Transverse colon (tissue), 4 donors: ENCODE measurements around the gene PTH1R. TPM values are rescaled to one million over a fixed set of nuclear protein-coding genes. Genes with fewer than 3 reads are reported as not detected.

Experiments used
- DNase-seq: peaks from one replicate; pipeline ENCODE4 v3.0.0-alpha.2; 2019
- H3K27ac ChIP-seq, 4 donors: fragments of 200-600 bp; sonication (generic); 2 replicates each; pipeline ENCODE4 v1.5.1; 2016 to 2018; ENCODE audit warnings: inconsistent platforms in 4 of 4
- H3K27me3 ChIP-seq: fragments of 200-600 bp; sonication (generic); 2 replicates; pipeline ENCODE4 v1.5.1; 2017; ENCODE audit warnings: inconsistent platforms
- H3K36me3 ChIP-seq, 4 donors: fragments of 200-600 bp; sonication (generic); 2 replicates each; pipeline ENCODE4 v1.5.1; 2017 to 2019; ENCODE audit warnings: inconsistent platforms in 4 of 4
- H3K4me1 ChIP-seq, 4 donors: fragments of 200-600 bp; sonication (generic); 2 replicates each; pipeline ENCODE4 v1.5.1; 2017 to 2020; ENCODE audit warnings: inconsistent platforms in 4 of 4
- H3K4me3 ChIP-seq, 4 donors: fragments of 200-600 bp; sonication (generic); 1 replicate in 1 of 4; 2 replicates in 3 of 4; pipeline versions ENCODE4 v1.5.1 to v1.6.1; 2017 to 2019; ENCODE audit warnings: inconsistent platforms in 4 of 4
- H3K9me3 ChIP-seq, 2 donors: fragments of 200-600 bp; sonication (generic); 2 replicates each; pipeline ENCODE4 v1.5.1; 2017 to 2019; ENCODE audit warnings: inconsistent platforms in 2 of 2
- EP300 ChIP-seq: sonication (generic); formaldehyde crosslinking; IDR thresholded peaks from one replicate; pipeline ENCODE4 v1.6.1; 2017; ENCODE audit warnings: antibody characterized with exemption, low read depth
- POLR2A ChIP-seq: fragments of 450-650 bp; IDR thresholded peaks from one replicate; pipeline ENCODE4 v1.6.1; 2016; ENCODE audit warnings: antibody characterized with exemption, mild to moderate bottlenecking, moderate library complexity
- POLR2AphosphoS5 ChIP-seq, 3 donors: sonication (generic); formaldehyde crosslinking; IDR thresholded peaks; one replicate each; pipeline ENCODE4 v1.6.1; 2016; ENCODE audit warnings: antibody characterized with exemption in 3 of 3
- WGBS, 2 donors: methylation state at CpG; one replicate each; pipeline ENCODE4 v1.1.5; 2018; ENCODE audit warnings: low coverage in 1 of 2; 5-methylcytosine and 5-hydroxymethylcytosine counted together
- in situ Hi-C, 4 donors: fragments of 200-750 bp; cut with MboI; loops; one replicate each; pipeline versions ENCODE4 v1.15.0 to v1.15.1; 2017; ENCODE audit warnings: low sequenced_read_pairs in 3 of 4, low pct_ligation_motif_present in 1 of 4, low pct_unique_long_range_greater_than_20kb in 1 of 4
- intact Hi-C: fragments of 100-400 bp; cut with DNase I; formaldehyde crosslinking; loops from one replicate; pipeline ENCODE4 v1.15.1; 2023; ENCODE audit warnings: low total_unique reads
- total RNA-seq, 4 donors: library from RNA; depleted of rRNA; stranded (reverse); fragments of >200 nt; gene quantifications; one replicate each; pipeline ENCODE4 v1.1.0, GENCODE V29; 2016
- TF ChIP-seq, protein P1 (sequence below), 5 experiments: fragments of 200-600 bp in 3 of 5; fragments of 450-650 bp in 2 of 5; sonication (generic) in 3 of 5; IDR thresholded peaks; 1 replicate in 2 of 5; 2 replicates in 3 of 5; pipeline ENCODE4 v1.5.1; 2016 to 2017; ENCODE audit warnings: antibody characterized with exemption in 5 of 5, inconsistent platforms in 3 of 5, mild to moderate bottlenecking in 2 of 5, moderate library complexity in 1 of 5

Gene PTH1R
- total RNA-seq, 4 donors from 2014 or later: 0.60 to 2.5 (median 1.4) TPM; not detected in 1

DNA sequence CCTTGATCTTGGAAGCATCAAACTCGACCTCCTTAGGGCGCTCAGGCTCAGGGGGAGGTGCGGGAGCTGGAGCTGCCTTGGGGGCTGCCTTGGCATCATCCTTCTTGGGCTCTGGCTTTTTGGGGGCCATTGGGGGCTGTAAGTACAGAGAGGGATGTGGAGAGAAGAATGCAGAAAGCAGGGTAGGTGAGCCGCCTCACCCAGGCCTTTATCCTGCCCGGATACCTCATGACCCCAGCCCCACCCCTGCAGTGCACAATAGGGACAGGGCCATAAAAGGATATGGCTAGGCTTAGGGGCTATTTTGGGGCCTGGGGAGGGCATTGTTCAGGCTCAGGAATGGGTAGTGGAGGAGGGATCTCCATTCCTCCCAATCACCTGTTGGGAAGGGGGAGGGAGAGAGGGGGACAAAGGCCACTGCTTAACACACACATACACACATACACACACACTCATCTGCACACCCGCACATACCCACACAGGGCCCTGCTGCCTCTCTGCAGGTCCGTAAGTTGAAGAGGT, 14.2 kb upstream of the PTH1R start, which contains the start of gene MYL3:
TSS of gene MYL3 (minus strand) at position 184 of the 522 bp plus-strand sequence. CDS start at position 130, 54 bp downstream.
- intact Hi-C loops (loop anchor here (10.0 kb wide), 1 partner anchor 159 kb away; the partner anchor contains the start of gene TMIE), in situ Hi-C loops (loop anchor here in 3 of 4 donors (25.0 kb wide), 3 partner anchors 151 to 499 kb away; partner anchors contain the start of genes PRSS50 (in 1 of the 3) and TMIE (in 1 of the 3))
- Histone ChIP-seq H3K4me3 (no peak within 1 kb of the TSS), H3K27me3 (no peaks in the 10 kb centered on the region), H3K27ac (no peak within 1 kb of the TSS), H3K4me1 (peaks cover 13 to 15% (median 14%) of the 10 kb centered on the region in 4 donors), H3K9me3 (no peaks in the 10 kb centered on the region), H3K36me3 (no peaks in the 10 kb centered on the region)
- no peak for DNase-seq
- 36 to 63% methylated on average over 2 to 7 of the region's 7 CpGs for WGBS, 2 donors
- TF ChIP-seq POLR2A (no peak), EP300 (no peak), POLR2AphosphoS5 (IDR thresholded peaks at IDR 0.05) (no peak)

DNA sequence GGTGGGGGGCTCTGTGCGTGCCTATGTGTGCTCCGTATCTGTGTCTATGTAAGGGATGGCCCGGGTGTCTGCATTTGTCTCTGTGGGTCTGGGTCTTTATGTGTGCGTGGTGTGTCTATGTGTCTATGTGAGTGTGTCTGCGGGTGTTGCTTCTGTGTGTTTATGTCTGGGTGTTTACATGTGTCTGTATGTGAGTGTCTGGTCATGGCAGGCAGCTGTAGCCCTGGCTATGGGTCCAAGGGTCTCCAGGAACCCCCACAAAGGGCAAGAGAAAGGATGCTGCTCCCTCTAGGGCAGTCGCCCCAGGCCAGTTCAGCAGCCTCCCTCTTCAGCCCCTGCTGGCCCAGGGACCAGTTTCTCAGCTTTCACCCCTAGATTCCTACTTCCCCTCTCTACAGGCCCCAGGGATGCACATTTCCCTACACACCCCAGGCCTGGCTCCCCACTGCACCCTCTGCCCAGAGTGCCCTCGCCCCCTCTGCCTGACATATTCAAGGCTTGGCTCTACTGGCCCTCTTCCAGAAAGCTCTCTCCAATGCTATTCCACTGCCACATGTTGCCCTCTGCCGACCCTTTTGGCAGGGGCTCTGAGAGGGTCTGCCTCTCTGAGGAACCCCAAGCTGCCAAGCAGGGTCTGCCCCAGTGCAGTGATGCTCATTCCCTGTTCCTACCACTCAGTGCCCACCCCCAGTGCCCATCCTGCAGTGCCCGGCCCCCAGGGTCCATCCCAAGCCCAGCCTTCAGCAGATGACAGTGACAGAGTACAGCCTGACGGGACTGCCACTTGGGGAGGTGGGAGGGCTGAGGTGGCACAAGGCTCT, 13.2 kb upstream of the PTH1R start:
- Histone ChIP-seq H3K9me3 (no peaks in the 10 kb centered on the region), H3K4me3 (no peak overlapping the region), H3K27ac (no peak overlapping the region), H3K27me3 (no peaks in the 10 kb centered on the region), H3K36me3 (no peaks in the 10 kb centered on the region), H3K4me1 (peaks cover 13 to 20% (median 15%) of the 10 kb centered on the region in 4 donors)
- WGBS, 2 donors: 74% methylated on average over 9 of the region's 10 CpGs; no CpG with 5 or more reads in 1 of the 2 donors
- in situ Hi-C loops: loop anchor here in 3 of 4 donors (25.0 kb wide), 3 partner anchors 152 to 498 kb away; partner anchors contain the start of genes PRSS50 (in 1 of the 3) and TMIE (in 1 of the 3)
- no peak for DNase-seq
- TF ChIP-seq POLR2A (no peak), POLR2AphosphoS5 (IDR thresholded peaks at IDR 0.05) (no peak), EP300 (no peak)
- TF ChIP-seq, protein P1, sequence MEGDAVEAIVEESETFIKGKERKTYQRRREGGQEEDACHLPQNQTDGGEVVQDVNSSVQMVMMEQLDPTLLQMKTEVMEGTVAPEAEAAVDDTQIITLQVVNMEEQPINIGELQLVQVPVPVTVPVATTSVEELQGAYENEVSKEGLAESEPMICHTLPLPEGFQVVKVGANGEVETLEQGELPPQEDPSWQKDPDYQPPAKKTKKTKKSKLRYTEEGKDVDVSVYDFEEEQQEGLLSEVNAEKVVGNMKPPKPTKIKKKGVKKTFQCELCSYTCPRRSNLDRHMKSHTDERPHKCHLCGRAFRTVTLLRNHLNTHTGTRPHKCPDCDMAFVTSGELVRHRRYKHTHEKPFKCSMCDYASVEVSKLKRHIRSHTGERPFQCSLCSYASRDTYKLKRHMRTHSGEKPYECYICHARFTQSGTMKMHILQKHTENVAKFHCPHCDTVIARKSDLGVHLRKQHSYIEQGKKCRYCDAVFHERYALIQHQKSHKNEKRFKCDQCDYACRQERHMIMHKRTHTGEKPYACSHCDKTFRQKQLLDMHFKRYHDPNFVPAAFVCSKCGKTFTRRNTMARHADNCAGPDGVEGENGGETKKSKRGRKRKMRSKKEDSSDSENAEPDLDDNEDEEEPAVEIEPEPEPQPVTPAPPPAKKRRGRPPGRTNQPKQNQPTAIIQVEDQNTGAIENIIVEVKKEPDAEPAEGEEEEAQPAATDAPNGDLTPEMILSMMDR (IDR thresholded peaks at IDR 0.05): no peak
- intact Hi-C loops: loop anchor here (10.0 kb wide), 1 partner anchor 159 kb away; the partner anchor contains the start of gene TMIE

DNA sequence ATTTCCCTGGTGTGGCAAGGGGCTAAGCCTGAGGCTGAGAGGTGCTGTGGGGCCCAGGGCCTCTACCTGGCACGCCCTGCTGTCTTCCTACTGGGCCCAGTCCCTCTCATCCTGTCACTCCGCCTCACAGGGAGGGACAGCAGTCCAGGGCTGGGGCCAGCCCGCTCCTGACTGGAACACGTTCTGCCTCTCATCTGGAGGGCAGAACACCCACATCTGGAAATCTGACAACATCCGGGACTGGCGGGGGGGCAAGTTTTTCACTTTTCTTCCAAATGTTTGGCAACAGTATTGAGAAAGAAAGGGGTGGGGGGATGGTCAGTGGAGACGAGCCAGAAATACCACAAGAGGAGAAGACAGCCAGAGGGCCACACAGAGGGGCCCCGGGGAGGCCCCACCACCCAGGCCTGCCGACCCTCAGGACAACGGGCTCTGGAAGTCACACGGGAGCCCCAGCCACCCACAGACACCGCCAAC, 12.5 kb upstream of the PTH1R start:
- H3K9me3 ChIP-seq: no peaks in the 10 kb centered on the region
- TF ChIP-seq, protein P1 (IDR thresholded peaks at IDR 0.05): no peak
- no peak for TF ChIP-seq POLR2A
- no peaks in the 10 kb centered on the region for H3K36me3 ChIP-seq
- peaks cover 13 to 20% (median 15%) of the 10 kb centered on the region in 4 donors for H3K4me1 ChIP-seq
- no peak overlapping the region for H3K4me3 ChIP-seq
- in situ Hi-C loops: loop anchor here in 3 of 4 donors (25.0 kb wide), 3 partner anchors 153 to 497 kb away; partner anchors contain the start of genes PRSS50 (in 1 of the 3) and TMIE (in 1 of the 3)
- 64% methylated on average over 12 of the region's 12 CpGs; no CpG with 5 or more reads in 1 of the 2 donors for WGBS, 2 donors
- H3K27me3 ChIP-seq: no peaks in the 10 kb centered on the region
- no peak overlapping the region for H3K27ac ChIP-seq
- intact Hi-C loops: loop anchor here (5.0 to 10.0 kb wide), 2 partner anchors 42 to 160 kb away; partner anchors contain the start of gene TMIE
- DNase-seq: no peak

DNA sequence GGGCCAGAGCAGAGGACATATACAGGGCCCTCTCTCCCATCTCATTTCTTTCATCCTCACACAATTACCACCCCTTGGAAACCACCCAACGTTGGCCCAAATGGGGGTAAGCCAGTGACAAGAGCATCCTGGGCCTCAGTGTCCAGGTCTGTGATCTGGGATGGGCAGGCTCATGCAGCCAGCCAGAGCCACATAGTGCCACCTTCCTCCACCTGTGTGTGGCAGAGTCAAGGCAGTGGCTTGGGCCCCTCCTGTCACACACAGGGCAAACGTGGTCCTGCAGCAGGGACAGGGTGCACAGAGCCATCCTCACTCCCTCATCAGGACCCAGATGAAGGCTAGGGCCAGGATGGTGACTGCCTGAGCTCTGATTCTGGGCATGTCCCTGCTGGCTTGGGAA, 12.0 kb upstream of the PTH1R start:
- Histone ChIP-seq H3K4me3 (no peak overlapping the region), H3K27me3 (no peaks in the 10 kb centered on the region), H3K4me1 (peaks cover 13 to 20% (median 15%) of the 10 kb centered on the region in 4 donors), H3K36me3 (no peaks in the 10 kb centered on the region), H3K9me3 (no peaks in the 10 kb centered on the region), H3K27ac (no peak overlapping the region)
- no peak for DNase-seq
- intact Hi-C loops: loop anchor here (5.0 to 10.0 kb wide), 2 partner anchors 42 to 161 kb away; partner anchors contain the start of gene TMIE
- TF ChIP-seq POLR2AphosphoS5 (IDR thresholded peaks at IDR 0.05) (no peak), POLR2A (no peak), EP300 (no peak)
- TF ChIP-seq, protein P1 (IDR thresholded peaks at IDR 0.05): no peak
- WGBS, 2 donors: 44% methylated on average over 2 of the region's 2 CpGs; no CpG with 5 or more reads in 1 of the 2 donors
- in situ Hi-C loops: loop anchor here in 3 of 4 donors (25.0 kb wide), 3 partner anchors 153 to 497 kb away; partner anchors contain the start of genes PRSS50 (in 1 of the 3) and TMIE (in 1 of the 3)
